ENCODE results near the gene PSMB9.
"Not testable (repeated sequence)": the region's sequence is repeated elsewhere in the genome, so short reads cannot be mapped to it uniquely, and the experiment has no call there.

The PSMB9 gene

GRCh38 chr6:32853541-32854375 lies at the start of gene PSMB9, which contains the start of gene TAP1:
TSS of gene PSMB9 (plus strand) at chr6:32854192. CDS start at chr6:32854230, 38 bp downstream.
TSS of gene TAP1 (minus strand) at chr6:32853704. CDS start at chr6:32853636, 68 bp downstream.
- DNase-seq = peak; percentile 80

DNA sequence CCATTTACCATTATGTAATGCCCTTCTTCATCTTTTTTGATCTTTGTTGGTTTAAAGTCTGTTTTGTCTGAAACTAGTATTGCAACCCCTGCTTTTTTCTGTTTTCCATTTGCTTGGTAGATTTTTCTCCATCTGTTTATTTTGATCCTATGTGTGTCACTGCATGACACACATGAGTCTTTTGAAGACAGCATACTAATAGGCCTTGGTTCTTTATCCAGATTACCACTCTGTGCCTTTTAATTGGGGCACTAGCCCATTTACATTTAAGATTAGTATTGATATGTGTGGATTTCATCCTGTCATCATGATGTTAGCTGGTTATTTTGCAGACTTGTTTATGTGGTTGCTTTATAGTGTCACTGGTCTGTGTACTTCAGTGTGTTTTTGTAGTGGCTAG lies 48.6 kb upstream of the PSMB9 start:
- not testable (repeated sequence) for DNase-seq

DNA sequence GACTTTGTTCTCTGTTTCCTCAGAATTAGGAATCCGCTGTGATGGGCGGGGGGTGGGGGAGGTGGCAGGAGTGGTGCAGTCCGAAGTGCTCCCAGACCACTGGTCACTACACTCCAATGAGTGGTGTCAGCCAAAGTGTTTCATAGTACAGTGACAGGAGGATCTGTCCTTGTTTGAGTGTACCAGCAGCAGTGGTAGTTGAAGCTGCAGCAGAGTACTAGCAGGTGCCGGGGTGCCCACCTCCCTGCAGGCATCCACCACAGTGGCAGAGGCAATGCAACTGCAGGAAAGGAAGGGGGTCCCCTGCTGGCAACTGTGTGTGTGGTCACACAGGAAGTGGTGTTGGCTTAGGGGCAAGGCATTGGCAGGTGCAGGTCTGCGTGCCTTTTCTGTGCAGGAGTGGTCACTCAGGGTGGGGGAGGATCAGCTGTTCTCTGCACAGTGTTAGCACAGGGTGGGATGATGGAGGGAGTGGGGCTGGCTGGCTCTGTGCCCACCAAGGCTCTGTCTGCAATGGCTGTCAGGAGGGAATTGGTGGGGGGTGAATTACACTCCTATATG lies 46.9 kb upstream of the PSMB9 start:
- DNase-seq = no peak

GRCh38 chr6:32809171-32809570 lies 44.8 kb upstream of the PSMB9 start:
- no peak for DNase-seq

DNA sequence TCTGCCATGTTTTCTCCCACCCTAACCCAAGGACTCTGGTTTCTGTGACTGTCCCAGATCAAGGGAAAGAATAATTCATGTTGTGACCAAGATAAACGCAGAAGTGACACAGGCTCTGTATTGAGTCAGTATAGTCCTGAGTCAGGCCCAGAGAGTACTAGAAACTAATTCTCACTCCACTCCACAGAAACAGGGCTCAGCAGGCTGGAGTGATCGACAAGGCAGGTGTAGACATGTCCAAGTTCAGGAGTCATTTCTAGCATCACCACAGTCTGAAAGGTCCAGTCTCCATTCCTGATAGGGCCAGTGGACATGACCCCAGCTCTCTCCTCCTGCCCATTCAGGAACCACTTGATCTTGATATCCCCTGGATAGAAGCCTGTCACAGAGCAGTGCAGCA lies 39.8 kb upstream of the PSMB9 start:
- DNase-seq = no peak

- no peak for DNase-seq
Measured at GRCh38 chr6:32815115-32815514, 38.9 kb upstream of the PSMB9 start.

GRCh38 chr6:32815996-32816395 lies 38.0 kb upstream of the PSMB9 start:
- no peak for DNase-seq

- DNase-seq = no peak
Measured at GRCh38 chr6:32816746-32817204, 37.2 kb upstream of the PSMB9 start, which contains the start of gene HLA-DOB. TSS of gene HLA-DOB (minus strand) at chr6:32817002. CDS start at chr6:32816951, 51 bp downstream.

DNA sequence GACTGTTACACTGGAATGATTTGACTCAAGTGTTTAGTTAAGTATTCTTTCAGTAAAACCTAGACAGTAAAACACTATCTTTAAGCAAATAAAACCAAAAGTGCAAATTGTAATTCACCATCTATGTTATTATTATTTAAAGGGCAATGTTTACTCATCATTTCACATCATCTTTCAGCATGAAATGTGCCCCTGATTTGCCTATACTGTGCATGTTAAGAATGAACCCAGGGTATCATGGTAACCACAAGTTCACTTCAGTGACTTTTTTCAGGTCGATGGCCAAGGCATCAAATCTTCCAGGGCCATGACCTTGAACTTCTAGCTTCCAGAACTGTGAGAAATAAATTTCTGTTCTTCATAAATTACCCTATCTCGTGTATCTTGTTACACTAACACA lies 35.1 kb upstream of the PSMB9 start:
- no peak for DNase-seq

DNA sequence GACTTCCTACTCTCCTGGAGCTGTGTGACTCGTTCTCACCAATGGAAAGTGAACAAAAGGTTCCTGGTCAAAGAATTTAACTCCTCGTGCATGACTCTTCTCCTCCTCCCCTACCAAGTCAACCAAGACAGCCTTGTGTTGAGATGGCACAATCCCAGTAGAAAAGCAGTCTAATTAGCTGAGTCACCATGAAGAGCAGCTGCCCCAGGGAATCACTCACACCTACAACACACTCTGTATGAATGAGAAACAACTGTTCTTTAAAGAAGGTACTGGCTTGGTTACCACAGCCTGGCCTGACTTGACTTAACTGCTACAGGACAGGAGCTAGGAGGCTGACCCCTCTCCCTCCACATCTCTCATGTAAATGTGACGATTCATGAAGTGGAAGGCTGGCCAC lies 34.3 kb upstream of the PSMB9 start:
- DNase-seq = no peak

- no peak for DNase-seq
Measured at GRCh38 chr6:32825966-32826365, 28.0 kb upstream of the PSMB9 start.

- no peak for DNase-seq
Measured at GRCh38 chr6:32827025-32827424, 27.0 kb upstream of the PSMB9 start.

- DNase-seq = no peak
Measured at GRCh38 chr6:32829495-32829894, 24.5 kb upstream of the PSMB9 start.

DNA sequence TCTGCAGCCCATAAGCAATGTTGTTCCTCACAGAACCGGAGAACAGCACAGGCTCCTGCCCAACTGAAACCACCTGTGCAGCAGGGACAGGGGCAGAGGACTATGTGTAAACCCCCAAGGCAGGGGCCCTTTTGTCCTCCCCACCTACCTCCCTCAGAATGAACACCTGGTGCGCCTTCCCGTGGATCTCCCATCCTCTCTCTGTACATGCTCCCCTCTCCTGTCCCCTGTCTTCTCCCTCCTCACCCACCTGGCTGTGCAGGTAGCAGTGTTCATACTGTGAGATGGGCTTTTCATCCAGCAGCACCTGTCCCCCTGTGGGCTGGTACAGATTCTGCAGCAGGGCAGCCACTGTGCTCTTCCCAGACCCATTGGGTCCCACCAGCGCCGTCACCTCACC lies 24.0 kb upstream of the PSMB9 start:
- DNase-seq = no peak

GRCh38 chr6:32830936-32831335 lies 23.1 kb upstream of the PSMB9 start:
- no peak for DNase-seq

DNA sequence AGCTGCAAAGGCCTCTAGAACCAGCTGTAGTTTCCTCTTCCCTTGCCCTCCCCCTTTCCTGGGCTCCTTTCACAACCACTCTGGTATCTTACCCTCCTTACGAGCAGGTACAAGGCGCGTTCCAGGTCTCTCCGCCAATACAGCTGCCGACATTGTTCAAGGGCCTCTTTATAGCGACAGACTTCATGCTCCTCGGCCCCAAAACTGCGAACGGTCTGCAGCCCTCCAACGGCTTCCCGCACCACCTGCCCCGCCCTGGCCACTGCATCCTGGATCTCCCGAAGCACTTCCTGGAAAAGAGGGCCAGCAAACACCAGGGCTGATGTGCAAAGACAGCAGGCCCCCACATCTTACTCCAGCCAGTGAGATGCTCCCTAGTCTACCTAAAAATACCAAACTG lies 21.5 kb upstream of the PSMB9 start:
- DNase-seq = no peak

DNA sequence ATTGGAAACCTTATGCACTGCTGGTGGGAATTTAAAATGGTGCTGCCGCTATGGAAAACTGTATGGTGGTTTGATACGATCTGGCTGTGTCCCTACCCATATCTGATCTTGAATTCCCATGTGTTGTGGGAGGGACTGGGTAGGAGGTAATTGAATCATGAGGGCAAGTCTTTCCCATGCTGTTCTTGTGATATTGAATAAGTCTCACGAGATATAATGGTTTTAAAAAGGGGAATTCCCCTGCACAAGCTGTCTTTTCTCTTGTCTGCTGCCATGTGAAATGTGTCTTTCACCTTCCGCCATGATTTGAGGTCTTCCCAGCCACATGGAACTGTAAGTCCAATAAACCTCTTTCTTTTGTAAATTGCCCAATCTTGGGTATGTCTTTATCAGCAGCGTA lies 20.3 kb upstream of the PSMB9 start:
- no peak for DNase-seq

- no peak for DNase-seq
Measured at GRCh38 chr6:32835167-32835893, 18.7 kb upstream of the PSMB9 start.

DNA sequence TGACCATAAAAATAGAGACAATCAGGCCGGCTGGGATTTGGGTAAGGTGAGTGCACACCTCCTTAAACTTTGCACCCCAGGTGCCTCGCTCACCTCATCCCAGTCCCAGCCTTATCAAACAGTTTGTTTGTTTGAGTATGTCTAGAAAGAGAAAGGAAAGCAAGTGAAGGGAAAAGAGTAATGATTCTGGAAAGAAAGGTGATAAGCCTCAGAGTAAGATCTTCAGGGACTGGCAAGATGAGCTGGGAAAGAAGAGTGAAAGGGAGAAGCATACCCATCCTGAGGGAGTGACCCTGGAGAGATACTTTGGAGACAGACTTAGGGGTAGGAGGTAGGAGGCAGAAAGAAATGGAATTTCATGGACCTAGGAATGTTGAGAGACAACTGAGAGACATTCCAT lies 17.1 kb upstream of the PSMB9 start:
- no peak for DNase-seq

- no peak for DNase-seq
Measured at GRCh38 chr6:32837651-32838113, 16.3 kb upstream of the PSMB9 start.

GRCh38 chr6:32838114-32838958 lies 15.7 kb upstream of the PSMB9 start, which contains the start of gene TAP2:
TSS of gene TAP2 (minus strand) at chr6:32838739. CDS start at chr6:32838233, 506 bp downstream.
- peak; percentile 84 for DNase-seq

DNA sequence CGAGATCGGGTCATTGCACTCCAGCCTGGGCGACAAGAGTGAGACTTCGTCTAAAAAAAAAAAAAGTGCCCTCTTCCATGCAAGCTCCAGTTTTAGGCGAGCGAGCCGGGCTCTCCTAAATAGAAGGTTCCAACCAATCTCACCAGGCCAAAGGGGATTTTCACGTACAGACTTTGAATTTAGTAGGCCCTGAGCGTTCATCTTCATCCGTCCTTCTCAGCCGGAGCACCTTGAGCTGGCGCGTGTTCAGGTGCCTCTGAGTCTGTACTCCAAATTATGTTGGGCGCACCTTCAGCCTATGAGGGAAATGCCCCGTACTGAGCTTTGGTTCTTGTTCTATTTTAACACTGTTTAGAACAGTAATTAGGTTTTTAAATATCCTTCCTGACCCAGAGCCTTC lies 14.6 kb upstream of the PSMB9 start:
- DNase-seq = no peak
